Measurements from ENCODE around the gene MVB12B. TPM values are rescaled to one million over a fixed set of nuclear protein-coding genes. Genes with fewer than 3 reads are reported as not detected.

MVB12B gene
- total and polyA plus RNA-seq, 2 donors (not counting 1 experiment from before 2014, with no cell fraction given), result 2.5 to 2.6 TPM

DNA sequence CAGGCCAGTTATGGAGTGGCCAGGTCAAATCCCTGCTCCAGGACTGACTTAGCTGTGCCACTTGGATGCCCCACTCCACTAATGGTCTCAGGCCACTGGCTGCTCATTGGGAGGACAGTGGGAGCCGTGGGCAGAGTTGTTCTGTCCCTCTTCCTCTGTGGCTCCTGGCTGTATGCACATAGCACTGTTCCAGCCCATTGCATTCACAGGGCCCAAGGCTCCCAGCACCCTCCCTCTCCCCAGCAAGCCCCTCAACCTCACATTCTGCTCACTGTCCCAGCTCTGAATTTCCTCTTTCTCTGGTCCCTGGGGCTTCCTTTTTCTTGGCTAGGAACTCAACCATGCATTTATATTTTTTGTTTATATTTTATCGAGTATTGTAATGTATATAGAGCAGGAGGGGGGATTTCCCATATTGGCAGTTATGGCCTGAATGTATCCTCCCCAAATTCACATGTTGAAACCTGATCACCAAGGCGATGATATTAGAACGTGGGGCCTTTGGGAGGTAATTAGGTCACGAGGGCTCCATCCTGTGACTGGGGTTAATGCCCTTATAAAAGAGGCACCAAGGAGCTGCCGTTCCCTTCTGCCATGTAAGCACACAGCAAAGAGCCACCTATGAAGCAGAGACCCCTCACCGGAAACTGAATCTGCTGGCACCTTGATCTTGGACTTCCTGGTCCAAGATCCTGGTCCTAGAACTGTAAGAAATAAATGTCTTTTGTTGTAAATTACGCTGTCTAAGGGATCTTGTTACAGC is 17.0 kb upstream of the MVB12B start:
- no peak overlapping the region for H2AFZ ChIP-seq (ENCODE audit: low read length)
- no peak for DNase-seq (ENCODE audit: low read depth in 2 of 2)
- no peaks in the 10 kb centered on the region for H3K36me3 ChIP-seq (ENCODE audit: control insufficient read depth, insufficient read depth, low read length)
- H3K27ac ChIP-seq (ENCODE audit: insufficient read depth, low read length), result no peak overlapping the region
- H3K79me2 ChIP-seq (ENCODE audit: control insufficient read depth, insufficient read depth, low read length), result no peaks in the 10 kb centered on the region
- H3K4me2 ChIP-seq (ENCODE audit: extremely low read depth, insufficient read depth, low read length), result no peak overlapping the region
- no peak overlapping the region for H3K4me3 ChIP-seq (replicated peaks in 1 of 4; ENCODE audit: control extremely low read depth in 1 of 4, insufficient read depth in 1 of 4, low read depth in 3 of 4, low read length in 4 of 4)
- TF ChIP-seq CTCF (conservative IDR thresholded peaks at IDR 0.05 in 1 of 2, IDR thresholded peaks at IDR 0.05 in 1 of 2; ENCODE audit: low read depth in 1 of 2, low read length in 2 of 2), result no peak
- TF ChIP-seq EZH2 (IDR thresholded peaks at IDR 0.05; ENCODE audit: low read length, missing control alignments), result no peak
- peaks cover 7% of the 10 kb centered on the region for H3K27me3 ChIP-seq (ENCODE audit: control insufficient read depth, insufficient read depth, low read length)
- H4K20me1 ChIP-seq (ENCODE audit: control insufficient read depth, extremely low read depth, insufficient read depth, low read length), result no peaks in the 10 kb centered on the region
- no peak overlapping the region for H3K9ac ChIP-seq (ENCODE audit: insufficient read depth, low read length)
- no peaks in the 10 kb centered on the region for H3K4me1 ChIP-seq (ENCODE audit: control insufficient read depth, extremely low read depth, insufficient read depth, low read length)
- H3K9me3 ChIP-seq (ENCODE audit: control insufficient read depth, insufficient read depth, low read depth, low read length), result no peaks in the 10 kb centered on the region

GRCh38 chr9:126312584-126313551 is 13.8 kb upstream of the MVB12B start:
- H2AFZ ChIP-seq (ENCODE audit: low read length), result no peak overlapping the region
- no peak for DNase-seq (ENCODE audit: low read depth in 2 of 2)
- no peaks in the 10 kb centered on the region for H3K79me2 ChIP-seq (ENCODE audit: control insufficient read depth, insufficient read depth, low read length)
- H3K9me3 ChIP-seq (ENCODE audit: control insufficient read depth, insufficient read depth, low read depth, low read length), result no peaks in the 10 kb centered on the region
- TF ChIP-seq CTCF (conservative IDR thresholded peaks at IDR 0.05 in 1 of 2, IDR thresholded peaks at IDR 0.05 in 1 of 2; ENCODE audit: low read depth in 1 of 2, low read length in 2 of 2) (no peak), EZH2 (IDR thresholded peaks at IDR 0.05; ENCODE audit: low read length, missing control alignments) (no peak)
- no peak overlapping the region for H3K27ac ChIP-seq (ENCODE audit: insufficient read depth, low read length)
- no peaks in the 10 kb centered on the region for H3K4me1 ChIP-seq (ENCODE audit: control insufficient read depth, extremely low read depth, insufficient read depth, low read length)
- H3K36me3 ChIP-seq (ENCODE audit: control insufficient read depth, insufficient read depth, low read length), result no peaks in the 10 kb centered on the region
- no peak overlapping the region for H3K4me3 ChIP-seq (replicated peaks in 1 of 4; ENCODE audit: control extremely low read depth in 1 of 4, insufficient read depth in 1 of 4, low read depth in 3 of 4, low read length in 4 of 4)
- no peak overlapping the region for H3K9ac ChIP-seq (ENCODE audit: insufficient read depth, low read length)
- no peak overlapping the region for H3K4me2 ChIP-seq (ENCODE audit: extremely low read depth, insufficient read depth, low read length)
- H4K20me1 ChIP-seq (ENCODE audit: control insufficient read depth, extremely low read depth, insufficient read depth, low read length), result no peaks in the 10 kb centered on the region
- no peaks in the 10 kb centered on the region for H3K27me3 ChIP-seq (ENCODE audit: control insufficient read depth, insufficient read depth, low read length)

DNA sequence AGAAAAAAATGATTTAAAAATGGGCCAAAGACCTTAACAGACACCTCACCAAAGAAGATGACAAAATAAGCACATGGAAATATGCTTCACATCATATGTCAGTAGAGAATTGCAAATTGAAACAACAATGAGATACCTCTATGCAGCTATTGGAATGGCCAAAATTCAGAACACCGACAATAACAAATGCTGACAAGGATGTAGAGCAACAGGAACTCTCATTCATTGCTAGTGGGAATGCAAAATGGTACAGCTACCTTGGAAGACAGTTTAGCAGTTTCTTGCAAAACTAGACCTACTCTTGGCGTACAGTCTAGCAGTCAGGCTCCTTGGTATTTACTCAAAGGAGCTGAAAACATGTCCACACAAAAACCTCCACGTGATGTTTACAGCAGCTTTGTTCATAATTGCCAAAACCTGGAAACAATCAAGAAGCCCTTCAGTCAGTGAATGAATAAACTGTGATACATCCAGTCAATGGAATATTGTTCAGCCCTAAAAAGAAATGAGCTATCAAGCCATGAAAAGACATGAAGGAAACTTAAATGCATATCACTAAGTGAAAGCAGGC is 10.5 kb upstream of the MVB12B start:
- H3K4me2 ChIP-seq (ENCODE audit: extremely low read depth, insufficient read depth, low read length), result no peak overlapping the region
- H3K9me3 ChIP-seq (ENCODE audit: control insufficient read depth, insufficient read depth, low read depth, low read length), result no peaks in the 10 kb centered on the region
- TF ChIP-seq EZH2 (IDR thresholded peaks at IDR 0.05; ENCODE audit: low read length, missing control alignments), result no peak
- TF ChIP-seq CTCF (conservative IDR thresholded peaks at IDR 0.05 in 1 of 2, IDR thresholded peaks at IDR 0.05 in 1 of 2; ENCODE audit: low read depth in 1 of 2, low read length in 2 of 2), result no peak
- no peaks in the 10 kb centered on the region for H3K27me3 ChIP-seq (ENCODE audit: control insufficient read depth, insufficient read depth, low read length)
- H3K36me3 ChIP-seq (ENCODE audit: control insufficient read depth, insufficient read depth, low read length), result no peaks in the 10 kb centered on the region
- H3K79me2 ChIP-seq (ENCODE audit: control insufficient read depth, insufficient read depth, low read length), result no peaks in the 10 kb centered on the region
- no peaks in the 10 kb centered on the region for H3K4me1 ChIP-seq (ENCODE audit: control insufficient read depth, extremely low read depth, insufficient read depth, low read length)
- no peak overlapping the region for H3K4me3 ChIP-seq (replicated peaks in 1 of 4; ENCODE audit: control extremely low read depth in 1 of 4, insufficient read depth in 1 of 4, low read depth in 3 of 4, low read length in 4 of 4)
- H3K9ac ChIP-seq (ENCODE audit: insufficient read depth, low read length), result no peak overlapping the region
- H4K20me1 ChIP-seq (ENCODE audit: control insufficient read depth, extremely low read depth, insufficient read depth, low read length), result no peaks in the 10 kb centered on the region
- no peak overlapping the region for H2AFZ ChIP-seq (ENCODE audit: low read length)
- no peak for DNase-seq (ENCODE audit: low read depth in 2 of 2)
- no peak overlapping the region for H3K27ac ChIP-seq (ENCODE audit: insufficient read depth, low read length)

Data from fibroblast of lung (primary cell).